Brain microvascular endothelial cell (primary cell): Measurements from ENCODE around the gene PEAR1.

Experiments used
- DNase-seq: peaks from one replicate; pipeline ENCODE4 v3.0.0-alpha.2; 2020
- H3K27ac ChIP-seq: fragments of 250-450 bp; sonication (Bioruptor Pico); 2 replicates; pipeline ENCODE4 v1.5.1; 2020; ENCODE audit warnings: mild to moderate bottlenecking, moderate library complexity
- H3K27me3 ChIP-seq: fragments of 250-450 bp; sonication (Bioruptor Pico); replicated peaks from 2 replicates; pipeline ENCODE4 v1.5.1; 2020; ENCODE audit warnings: mild to moderate bottlenecking
- H3K36me3 ChIP-seq: fragments of 250-450 bp; sonication (Bioruptor Pico); replicated peaks from 2 replicates; pipeline ENCODE4 v1.5.1; 2020; ENCODE audit warnings: mild to moderate bottlenecking
- H3K4me3 ChIP-seq: 2 replicates; pipeline ENCODE4 v1.5.1; 2011; ENCODE audit warnings: low read depth, mild to moderate bottlenecking, control low read depth, low read length, moderate library complexity
- CTCF ChIP-seq: IDR thresholded peaks from 2 replicates; pipeline ENCODE4 v1.5.1; 2011; ENCODE audit warnings: low read depth, mild to moderate bottlenecking, moderate library complexity, low read length, control low read depth, inconsistent platforms; ENCODE audit errors: missing control alignments
- in situ Hi-C: cut with HindIII; loops from 2 replicates; pipeline ENCODE4 v1.10.0; 2017; ENCODE audit warnings: low sequenced_read_pairs, low pct_ligation_motif_present

The PEAR1 gene

GRCh38 chr1:156901590-156901900, 8.0 kb downstream of the PEAR1 start:
- DNase-seq, result no peak
- Histone ChIP-seq H3K4me3 (no peak overlapping the region), H3K36me3 (peaks cover under 1% of the 10 kb centered on the region), H3K27ac (no peak overlapping the region), H3K27me3 (no peaks in the 10 kb centered on the region)
- no peak for TF ChIP-seq CTCF
- in situ Hi-C loops, result no loop called here

- in situ Hi-C loops, result no loop called here
- H3K4me3 ChIP-seq, result no peak overlapping the region
- H3K27me3 ChIP-seq, result no peaks in the 10 kb centered on the region
- H3K36me3 ChIP-seq, result peaks cover 5% of the 10 kb centered on the region
- TF ChIP-seq CTCF, result no peak
- H3K27ac ChIP-seq, result no peak overlapping the region
- DNase-seq, result no peak
Observed at GRCh38 chr1:156901966-156902915, 8.7 kb downstream of the PEAR1 start.

- Histone ChIP-seq H3K36me3 (peaks cover 11% of the 10 kb centered on the region), H3K27me3 (no peaks in the 10 kb centered on the region), H3K4me3 (no peak overlapping the region), H3K27ac (no peak overlapping the region)
- TF ChIP-seq CTCF, result no peak
- in situ Hi-C loops, result no loop called here
- DNase-seq, result no peak
Observed at GRCh38 chr1:156903328-156904091, 10.0 kb downstream of the PEAR1 start.

GRCh38 chr1:156904187-156904959, 10.9 kb downstream of the PEAR1 start:
- DNase-seq, result no peak
- in situ Hi-C loops, result no loop called here
- Histone ChIP-seq H3K4me3 (no peak overlapping the region), H3K27me3 (no peaks in the 10 kb centered on the region), H3K36me3 (peaks cover 18% of the 10 kb centered on the region), H3K27ac (no peak overlapping the region)
- TF ChIP-seq CTCF, result no peak

- Histone ChIP-seq H3K4me3 (no peak overlapping the region), H3K36me3 (peaks cover 20% of the 10 kb centered on the region), H3K27me3 (no peaks in the 10 kb centered on the region), H3K27ac (no peak overlapping the region)
- in situ Hi-C loops, result no loop called here
- no peak for DNase-seq
- no peak for TF ChIP-seq CTCF
Observed at GRCh38 chr1:156905176-156905575, 11.7 kb downstream of the PEAR1 start.
